GM13977 (cell line): Measurements from ENCODE around the gene L3MBTL4.
"Not testable (repeated sequence)": the region's sequence is repeated elsewhere in the genome, so short reads cannot be mapped to it uniquely, and the experiment has no call there.

Experiments
- DNase-seq: peaks from one replicate; pipeline ENCODE4 v3.0.0; 2012; ENCODE audit warnings: low spot score
- CTCF ChIP-seq: IDR thresholded peaks from 2 replicates; pipeline ENCODE4 v1.5.1; 2012; ENCODE audit warnings: mild to moderate bottlenecking, control low read depth; ENCODE audit not compliant: insufficient read depth; ENCODE audit errors: extremely low read depth, missing control alignments
- in situ Hi-C: fragments of 300-500 bp; cut with MboI; formaldehyde crosslinking; loops from one replicate; pipeline ENCODE4 v1.12.0; 2022; ENCODE audit warnings: low sequenced_read_pairs, low pct_unique_long_range_greater_than_20kb, mixed read lengths, inconsistent platforms; ENCODE audit not compliant: unreplicated experiment

Gene L3MBTL4

GRCh38 chr18:6269660-6270332 is 144.9 kb downstream of the L3MBTL4 start:
- no peak for DNase-seq
- TF ChIP-seq CTCF: no peak
- in situ Hi-C loops: no loop called here

- no peak for TF ChIP-seq CTCF
- no peak for DNase-seq
- in situ Hi-C loops: no loop called here
Measured at GRCh38 chr18:6266212-6266611, 148.5 kb downstream of the L3MBTL4 start.

GRCh38 chr18:6261938-6262337 is 152.8 kb downstream of the L3MBTL4 start:
- in situ Hi-C loops: no loop called here
- TF ChIP-seq CTCF: no peak
- no peak for DNase-seq

- DNase-seq, in situ Hi-C loops: not testable (repeated sequence)
Measured at GRCh38 chr18:6259324-6259723, 155.4 kb downstream of the L3MBTL4 start.

GRCh38 chr18:6257950-6258349 is 156.8 kb downstream of the L3MBTL4 start:
- TF ChIP-seq CTCF: peak; percentile 2
- no peak for DNase-seq
- in situ Hi-C loops: no loop called here

GRCh38 chr18:6256521-6256920 is 158.2 kb downstream of the L3MBTL4 start:
- no peak for TF ChIP-seq CTCF
- in situ Hi-C loops: no loop called here
- no peak for DNase-seq

GRCh38 chr18:6255886-6256285 is 158.8 kb downstream of the L3MBTL4 start:
- in situ Hi-C loops: no loop called here

More at GRCh38 chr18:6255886-6256285, 158.8 kb downstream of the L3MBTL4 start:
- TF ChIP-seq CTCF: no peak
- no peak for DNase-seq
